ENCODE measurements around the gene STT3B.

- TF ChIP-seq EZH2 (IDR thresholded peaks at IDR 0.05; ENCODE audit: low read length, missing control alignments) (no peak), CTCF (conservative IDR thresholded peaks at IDR 0.05 in 1 of 2, IDR thresholded peaks at IDR 0.05 in 1 of 2; ENCODE audit: low read depth in 1 of 2, low read length in 2 of 2) (no peak)
Measured at GRCh38 chr3:31613654-31614053, 80.9 kb downstream of the STT3B start.
